MM.1S (cell line): ENCODE data around the gene EHBP1.

Source experiments
- DNase-seq: peaks from one replicate; pipeline ENCODE4 v3.0.0-alpha.2; 2015
- H2AFZ ChIP-seq: fragments of 300-600 bp; sonication (generic); 2 replicates; pipeline ENCODE4 v1.6.0; 2016; ENCODE audit warnings: antibody characterized with exemption, low read length
- H3F3A ChIP-seq: fragments of 300-600 bp; sonication (generic); 2 replicates; pipeline ENCODE4 v1.6.1; 2016; ENCODE audit warnings: mild to moderate bottlenecking, antibody characterized with exemption, low read length, moderate library complexity, mixed read lengths; ENCODE audit not compliant: insufficient read depth
- H3K27ac ChIP-seq: fragments of 300-600 bp; sonication (generic); 2 replicates; pipeline ENCODE4 v1.5.1; 2016; ENCODE audit warnings: mild to moderate bottlenecking, low read length
- H3K27me3 ChIP-seq: fragments of 300-600 bp; sonication (generic); replicated peaks from 2 replicates; pipeline ENCODE4 v1.6.0; 2016; ENCODE audit warnings: low read length; ENCODE audit not compliant: insufficient read depth
- H3K36me3 ChIP-seq: fragments of 300-600 bp; sonication (generic); replicated peaks from 2 replicates; pipeline ENCODE4 v1.6.1; 2016; ENCODE audit warnings: mild to moderate bottlenecking, low read length, mixed read lengths; ENCODE audit not compliant: insufficient read depth
- H3K4me1 ChIP-seq: fragments of 300-600 bp; sonication (generic); 2 replicates; pipeline ENCODE4 v1.6.1; 2016; ENCODE audit warnings: low read length, mixed read lengths
- H3K4me2 ChIP-seq: fragments of 300-600 bp; sonication (generic); 2 replicates; pipeline ENCODE4 v1.6.0; 2016; ENCODE audit warnings: low read depth, low read length
- H3K4me3 ChIP-seq: fragments of 300-600 bp; sonication (generic); 2 replicates; pipeline ENCODE4 v1.5.1; 2016; ENCODE audit warnings: low read length, mixed read lengths
- H3K79me2 ChIP-seq: fragments of 300-600 bp; sonication (generic); 2 replicates; pipeline ENCODE4 v1.6.1; 2016; ENCODE audit warnings: mixed run types, low read length, mixed read lengths
- H3K9ac ChIP-seq: fragments of 300-600 bp; sonication (generic); 2 replicates; pipeline ENCODE4 v1.6.1; 2016; ENCODE audit warnings: low read length, mixed read lengths
- H3K9me2 ChIP-seq: fragments of 300-600 bp; sonication (generic); replicated peaks from 2 replicates; pipeline ENCODE4 v1.6.1; 2016; ENCODE audit warnings: mild to moderate bottlenecking, low read length, mixed read lengths; ENCODE audit not compliant: insufficient read depth
- H3K9me3 ChIP-seq: fragments of 300-600 bp; sonication (generic); replicated peaks from 2 replicates; pipeline ENCODE4 v1.6.1; 2016; ENCODE audit warnings: mild to moderate bottlenecking, low read length, mixed read lengths; ENCODE audit not compliant: insufficient read depth
- H4K20me1 ChIP-seq: fragments of 300-600 bp; sonication (generic); 2 replicates; pipeline ENCODE4 v1.6.1; 2016; ENCODE audit warnings: mild to moderate bottlenecking, low read length, moderate library complexity, mixed read lengths; ENCODE audit not compliant: insufficient read depth
- EZH2 ChIP-seq: fragments of 300-600 bp; sonication (generic); optimal IDR thresholded peaks from 2 replicates; pipeline ENCODE3; 2017; ENCODE audit warnings: low read depth, mild to moderate bottlenecking, antibody characterized with exemption, low read length, mixed read lengths
- EZH2phosphoT487 ChIP-seq: fragments of 300-600 bp; sonication (generic); IDR thresholded peaks from 2 replicates; pipeline ENCODE4 v1.6.1; 2018; ENCODE audit warnings: antibody characterized with exemption, low read length
- TF ChIP-seq, protein P1 (sequence below): fragments of 300-600 bp; sonication (generic); IDR thresholded peaks from 2 replicates; pipeline ENCODE4 v1.5.1; 2016; ENCODE audit warnings: antibody characterized with exemption, low read length, mixed read lengths

The EHBP1 gene

GRCh38 chr2:62933398-62933917 lies 227.9 kb downstream of the EHBP1 start:
- Histone ChIP-seq H4K20me1 (no peaks in the 10 kb centered on the region), H3K4me2 (no peak overlapping the region), H2AFZ (no peak overlapping the region), H3K9me2 (no peaks in the 10 kb centered on the region), H3K79me2 (no peaks in the 10 kb centered on the region), H3K27ac (no peak overlapping the region), H3K9me3 (no peaks in the 10 kb centered on the region), H3K9ac (no peak overlapping the region), H3K36me3 (no peaks in the 10 kb centered on the region), H3K4me3 (no peak overlapping the region), H3K4me1 (no peaks in the 10 kb centered on the region), H3K27me3 (no peaks in the 10 kb centered on the region), H3F3A (no peaks in the 10 kb centered on the region)
- no peak for TF ChIP-seq EZH2
- TF ChIP-seq, protein P1, sequence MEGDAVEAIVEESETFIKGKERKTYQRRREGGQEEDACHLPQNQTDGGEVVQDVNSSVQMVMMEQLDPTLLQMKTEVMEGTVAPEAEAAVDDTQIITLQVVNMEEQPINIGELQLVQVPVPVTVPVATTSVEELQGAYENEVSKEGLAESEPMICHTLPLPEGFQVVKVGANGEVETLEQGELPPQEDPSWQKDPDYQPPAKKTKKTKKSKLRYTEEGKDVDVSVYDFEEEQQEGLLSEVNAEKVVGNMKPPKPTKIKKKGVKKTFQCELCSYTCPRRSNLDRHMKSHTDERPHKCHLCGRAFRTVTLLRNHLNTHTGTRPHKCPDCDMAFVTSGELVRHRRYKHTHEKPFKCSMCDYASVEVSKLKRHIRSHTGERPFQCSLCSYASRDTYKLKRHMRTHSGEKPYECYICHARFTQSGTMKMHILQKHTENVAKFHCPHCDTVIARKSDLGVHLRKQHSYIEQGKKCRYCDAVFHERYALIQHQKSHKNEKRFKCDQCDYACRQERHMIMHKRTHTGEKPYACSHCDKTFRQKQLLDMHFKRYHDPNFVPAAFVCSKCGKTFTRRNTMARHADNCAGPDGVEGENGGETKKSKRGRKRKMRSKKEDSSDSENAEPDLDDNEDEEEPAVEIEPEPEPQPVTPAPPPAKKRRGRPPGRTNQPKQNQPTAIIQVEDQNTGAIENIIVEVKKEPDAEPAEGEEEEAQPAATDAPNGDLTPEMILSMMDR, result no peak
- no peak for TF ChIP-seq EZH2phosphoT487
- no peak for DNase-seq

GRCh38 chr2:62934517-62934916 lies 229.0 kb downstream of the EHBP1 start:
- no peak for DNase-seq
- H3K9ac ChIP-seq, result no peak overlapping the region
- no peaks in the 10 kb centered on the region for H4K20me1 ChIP-seq
- no peaks in the 10 kb centered on the region for H3K9me2 ChIP-seq
- H3K27me3 ChIP-seq, result no peaks in the 10 kb centered on the region
- no peaks in the 10 kb centered on the region for H3F3A ChIP-seq
- no peaks in the 10 kb centered on the region for H3K36me3 ChIP-seq
- no peaks in the 10 kb centered on the region for H3K9me3 ChIP-seq
- H2AFZ ChIP-seq, result no peak overlapping the region
- no peaks in the 10 kb centered on the region for H3K79me2 ChIP-seq
- TF ChIP-seq, protein P1, result no peak
- TF ChIP-seq EZH2, result no peak
- TF ChIP-seq EZH2phosphoT487, result no peak
- no peaks in the 10 kb centered on the region for H3K4me1 ChIP-seq
- H3K4me3 ChIP-seq, result no peak overlapping the region
- no peak overlapping the region for H3K4me2 ChIP-seq
- H3K27ac ChIP-seq, result no peak overlapping the region

- no peaks in the 10 kb centered on the region for H3K79me2 ChIP-seq
- no peak overlapping the region for H3K4me3 ChIP-seq
- no peaks in the 10 kb centered on the region for H4K20me1 ChIP-seq
- TF ChIP-seq, protein P1, result no peak
- TF ChIP-seq EZH2phosphoT487 (no peak), EZH2 (no peak)
- H3K27me3 ChIP-seq, result no peaks in the 10 kb centered on the region
- no peak overlapping the region for H2AFZ ChIP-seq
- no peaks in the 10 kb centered on the region for H3K9me2 ChIP-seq
- H3K27ac ChIP-seq, result no peak overlapping the region
- DNase-seq, result no peak
- no peaks in the 10 kb centered on the region for H3K4me1 ChIP-seq
- no peak overlapping the region for H3K4me2 ChIP-seq
- no peaks in the 10 kb centered on the region for H3K9me3 ChIP-seq
- no peaks in the 10 kb centered on the region for H3F3A ChIP-seq
- no peaks in the 10 kb centered on the region for H3K36me3 ChIP-seq
- H3K9ac ChIP-seq, result no peak overlapping the region
These were observed 232.6 kb downstream of the EHBP1 start for GRCh38 chr2:62938126-62938525.
